Neural progenitor cell (in vitro differentiated cells): ENCODE measurements around the gene UBE2A. TPM values are rescaled to one million over a fixed set of nuclear protein-coding genes. Genes with fewer than 3 reads are reported as not detected.

Experiments
- DNase-seq: peaks from one replicate; pipeline ENCODE4 v3.0.0-alpha.2; 2016; ENCODE audit warnings: low spot score
- H2AFZ ChIP-seq: fragments of 200-600 bp; sonication (generic); replicated peaks from 2 replicates; pipeline ENCODE4 v1.6.1; 2016; ENCODE audit warnings: antibody characterized with exemption
- H3F3A ChIP-seq: fragments of 200-600 bp; sonication (generic); 2 replicates; pipeline ENCODE4 v1.6.1; 2016; ENCODE audit warnings: antibody characterized with exemption, low read depth
- H3K27ac ChIP-seq: fragments of 200-600 bp; sonication (generic); 2 replicates; pipeline ENCODE4 v1.5.1; 2016; ENCODE audit warnings: mild to moderate bottlenecking
- H3K27me3 ChIP-seq: fragments of 200-600 bp; sonication (generic); 2 replicates; pipeline ENCODE4 v1.6.1; 2016; ENCODE audit warnings: mild to moderate bottlenecking, moderate library complexity
- H3K36me3 ChIP-seq: fragments of 200-600 bp; sonication (generic); 2 replicates; pipeline ENCODE4 v1.5.1; 2016
- H3K4me1 ChIP-seq: fragments of 200-600 bp; sonication (generic); 2 replicates; pipeline ENCODE4 v1.6.1; 2016; ENCODE audit warnings: mixed run types
- H3K4me2 ChIP-seq: fragments of 200-600 bp; sonication (generic); 2 replicates; pipeline ENCODE4 v1.6.1; 2016
- H3K4me3 ChIP-seq: fragments of 200-600 bp; sonication (generic); 2 replicates; pipeline ENCODE4 v1.5.1; 2016
- H3K79me2 ChIP-seq: fragments of 200-600 bp; sonication (generic); 2 replicates; pipeline ENCODE4 v1.6.1; 2016; ENCODE audit warnings: low read depth
- H3K9ac ChIP-seq: fragments of 200-600 bp; sonication (generic); 2 replicates; pipeline ENCODE4 v1.6.1; 2016
- H3K9me3 ChIP-seq: fragments of 200-600 bp; sonication (generic); 2 replicates; pipeline ENCODE4 v1.5.1; 2016; ENCODE audit warnings: low read depth
- H4K20me1 ChIP-seq: fragments of 200-600 bp; sonication (generic); 2 replicates; pipeline ENCODE4 v1.6.1; 2016; ENCODE audit warnings: low read depth
- H3K27ac Mint-ChIP-seq: 3 replicates; pipeline ENCODE4 v1.8.0; 2021; ENCODE audit warnings: mixed read lengths
- H3K27me3 Mint-ChIP-seq: 2 replicates; pipeline ENCODE4 v1.8.0; 2022; ENCODE audit warnings: low read depth, mild to moderate bottlenecking, inconsistent platforms, moderate library complexity, mixed read lengths; ENCODE audit not compliant: insufficient read depth
- H3K36me3 Mint-ChIP-seq: 3 replicates; pipeline ENCODE4 v1.8.0; 2021; ENCODE audit warnings: mixed read lengths
- H3K4me1 Mint-ChIP-seq: 3 replicates; pipeline ENCODE4 v1.8.0; 2021; ENCODE audit warnings: mixed read lengths
- H3K4me3 Mint-ChIP-seq: 3 replicates; pipeline ENCODE4 v1.8.0; 2021; ENCODE audit warnings: mild to moderate bottlenecking, moderate library complexity, mixed read lengths
- H3K9me3 Mint-ChIP-seq: 3 replicates; pipeline ENCODE4 v1.8.0; 2020; ENCODE audit warnings: mixed read lengths
- EZH2 ChIP-seq: fragments of 200-600 bp; sonication (generic); IDR thresholded peaks from 2 replicates; pipeline ENCODE4 v1.6.1; 2017; ENCODE audit warnings: antibody characterized with exemption, mild to moderate bottlenecking, moderate library complexity
- EZH2phosphoT487 ChIP-seq: fragments of 200-600 bp; sonication (generic); IDR thresholded peaks from 2 replicates; pipeline ENCODE4 v1.6.1; 2017; ENCODE audit warnings: antibody characterized with exemption
- total RNA-seq: library from RNA; depleted of rRNA; stranded (reverse); fragments of >200 nt; gene quantifications from 2 replicates; pipeline ENCODE4 v1.2.3, GENCODE V29; 2015; ENCODE audit warnings: low replicate concordance
- TF ChIP-seq, protein P1 (sequence below): fragments of 200-600 bp; sonication (generic); IDR thresholded peaks from 2 replicates; pipeline ENCODE4 v1.5.1; 2017; ENCODE audit warnings: antibody characterized with exemption, mild to moderate bottlenecking

Gene UBE2A
- total RNA-seq, 1 donor from 2014 or later, result 90.2 TPM

DNA sequence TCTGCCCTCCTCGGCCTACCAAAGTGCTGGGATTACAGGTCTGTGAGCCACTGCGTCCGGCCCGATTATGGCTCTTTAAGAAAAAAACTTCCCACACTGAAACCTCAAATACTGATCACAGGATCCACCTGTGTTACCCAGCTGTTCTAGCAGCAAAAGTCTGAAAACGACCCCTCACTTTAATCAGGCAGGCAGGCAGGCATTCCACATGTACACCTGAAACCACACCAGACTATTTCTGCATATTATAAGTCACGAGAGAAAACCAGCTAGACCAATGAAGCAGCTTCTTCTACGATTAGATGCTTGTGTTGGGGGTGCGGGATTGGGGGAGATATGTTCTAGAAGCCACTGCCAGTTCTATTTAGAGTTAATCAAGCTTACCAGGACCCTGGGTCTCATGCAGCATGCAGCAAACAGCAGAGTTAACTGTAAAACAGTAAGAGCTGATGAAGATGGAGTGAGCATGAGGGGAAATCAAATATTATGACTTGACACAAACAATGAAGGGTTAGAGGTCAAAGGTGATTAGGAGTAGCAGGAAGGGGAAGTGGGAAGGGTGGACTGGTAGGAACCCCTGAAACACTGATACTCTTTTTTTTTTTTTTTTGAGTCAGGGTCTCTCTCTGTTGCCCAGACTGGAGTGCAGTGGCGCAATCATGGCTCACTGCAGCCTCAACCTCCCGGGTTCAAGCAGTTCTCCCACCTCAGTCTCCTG is 50.7 kb downstream of the UBE2A start:
- Mint-ChIP-seq H3K27me3 (peaks cover 2% of the 10 kb centered on the region), H3K4me1 (no peaks in the 10 kb centered on the region), H3K27ac (no peak overlapping the region)

DNA sequence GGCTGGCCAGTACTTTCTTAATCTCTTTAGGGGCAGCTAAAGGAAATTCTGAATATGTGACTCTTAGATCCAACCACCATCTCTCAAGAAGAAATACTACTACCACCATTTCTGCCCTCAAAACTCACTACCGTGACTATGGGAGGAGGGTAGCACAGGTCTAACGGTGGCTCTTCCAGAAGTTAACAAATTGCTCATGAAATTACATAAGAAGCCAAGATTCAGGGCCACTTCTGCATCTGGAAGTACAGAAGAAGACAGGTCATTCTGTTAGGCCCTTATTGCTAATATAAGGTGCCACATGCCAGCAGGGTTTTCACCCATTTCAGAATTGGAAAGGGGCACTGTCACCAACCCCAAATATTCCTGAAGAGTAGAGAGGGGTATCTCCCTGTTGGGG is 51.5 kb downstream of the UBE2A start:
- H3K9ac ChIP-seq, result no peak overlapping the region
- H3K4me1 ChIP-seq, result no peaks in the 10 kb centered on the region
- no peak overlapping the region for H3K4me2 ChIP-seq
- Mint-ChIP-seq H3K4me1 (no peaks in the 10 kb centered on the region), H3K9me3 (peaks cover 6% of the 10 kb centered on the region), H3K36me3 (peaks cover 3% of the 10 kb centered on the region), H3K27ac (no peak overlapping the region), H3K27me3 (peaks cover 2% of the 10 kb centered on the region), H3K4me3 (no peak overlapping the region)
- no peaks in the 10 kb centered on the region for H3K36me3 ChIP-seq
- H3K27ac ChIP-seq, result no peak overlapping the region
- no peaks in the 10 kb centered on the region for H3K9me3 ChIP-seq
- no peak overlapping the region for H2AFZ ChIP-seq
- H3K79me2 ChIP-seq, result no peaks in the 10 kb centered on the region
- H3K27me3 ChIP-seq, result no peaks in the 10 kb centered on the region
- no peaks in the 10 kb centered on the region for H3F3A ChIP-seq
- no peak overlapping the region for H3K4me3 ChIP-seq
- no peaks in the 10 kb centered on the region for H4K20me1 ChIP-seq
- no peak for DNase-seq
- no peak for TF ChIP-seq EZH2phosphoT487
- TF ChIP-seq, protein P1, sequence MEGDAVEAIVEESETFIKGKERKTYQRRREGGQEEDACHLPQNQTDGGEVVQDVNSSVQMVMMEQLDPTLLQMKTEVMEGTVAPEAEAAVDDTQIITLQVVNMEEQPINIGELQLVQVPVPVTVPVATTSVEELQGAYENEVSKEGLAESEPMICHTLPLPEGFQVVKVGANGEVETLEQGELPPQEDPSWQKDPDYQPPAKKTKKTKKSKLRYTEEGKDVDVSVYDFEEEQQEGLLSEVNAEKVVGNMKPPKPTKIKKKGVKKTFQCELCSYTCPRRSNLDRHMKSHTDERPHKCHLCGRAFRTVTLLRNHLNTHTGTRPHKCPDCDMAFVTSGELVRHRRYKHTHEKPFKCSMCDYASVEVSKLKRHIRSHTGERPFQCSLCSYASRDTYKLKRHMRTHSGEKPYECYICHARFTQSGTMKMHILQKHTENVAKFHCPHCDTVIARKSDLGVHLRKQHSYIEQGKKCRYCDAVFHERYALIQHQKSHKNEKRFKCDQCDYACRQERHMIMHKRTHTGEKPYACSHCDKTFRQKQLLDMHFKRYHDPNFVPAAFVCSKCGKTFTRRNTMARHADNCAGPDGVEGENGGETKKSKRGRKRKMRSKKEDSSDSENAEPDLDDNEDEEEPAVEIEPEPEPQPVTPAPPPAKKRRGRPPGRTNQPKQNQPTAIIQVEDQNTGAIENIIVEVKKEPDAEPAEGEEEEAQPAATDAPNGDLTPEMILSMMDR, result no peak
- TF ChIP-seq EZH2, result no peak

More for the DNA sequence above, 50.7 kb downstream of the UBE2A start:
- DNase-seq, result no peak
- H2AFZ ChIP-seq, result no peak overlapping the region
- H3K4me3 ChIP-seq, result no peak overlapping the region
- H3K9ac ChIP-seq, result no peak overlapping the region
- H3K27me3 ChIP-seq, result no peaks in the 10 kb centered on the region
- no peak overlapping the region for H3K27ac ChIP-seq
- Mint-ChIP-seq H3K4me3 (no peak overlapping the region), H3K36me3 (peaks cover 3% of the 10 kb centered on the region), H3K9me3 (peaks cover 6% of the 10 kb centered on the region)
- H3K9me3 ChIP-seq, result no peaks in the 10 kb centered on the region
- no peaks in the 10 kb centered on the region for H4K20me1 ChIP-seq
- no peaks in the 10 kb centered on the region for H3F3A ChIP-seq
- H3K36me3 ChIP-seq, result no peaks in the 10 kb centered on the region
- H3K79me2 ChIP-seq, result no peaks in the 10 kb centered on the region
- no peak overlapping the region for H3K4me2 ChIP-seq
- TF ChIP-seq, protein P1, result no peak
- TF ChIP-seq EZH2phosphoT487, result no peak
- TF ChIP-seq EZH2, result no peak
- H3K4me1 ChIP-seq, result no peaks in the 10 kb centered on the region

Other genes with a start within 250 kb of the UBE2A start
- gene SLC25A43, start 175.2 kb upstream of the UBE2A start, total RNA-seq, result 2.3 and 5.4 TPM in 2 replicates
- 205 and 289 TPM in 2 replicates for gene SLC25A5, start 106.1 kb upstream of the UBE2A start, total RNA-seq
- 34.7 and 53.5 TPM in 2 replicates for gene STEEP1, start 9.2 kb upstream of the UBE2A start, total RNA-seq
- gene NKRF, start 31.9 kb downstream of the UBE2A start, total RNA-seq, result 11.2 and 17.4 TPM in 2 replicates
- gene SEPTIN6, start 118.6 kb downstream of the UBE2A start, total RNA-seq, result 19.4 and 21.7 TPM in 2 replicates
- 0.50 TPM in 1 of 2 replicates, not detected in the other for gene SOWAHD, start 184.0 kb downstream of the UBE2A start, total RNA-seq
- gene RPL39, start 217.1 kb downstream of the UBE2A start, total RNA-seq, result 10,337 and 10,894 TPM in 2 replicates